ENCODE data around the gene C19orf67.
A peak's percentile ranks its signal among the peaks of the same experiment; 100 is the strongest.

Gene C19orf67

DNA sequence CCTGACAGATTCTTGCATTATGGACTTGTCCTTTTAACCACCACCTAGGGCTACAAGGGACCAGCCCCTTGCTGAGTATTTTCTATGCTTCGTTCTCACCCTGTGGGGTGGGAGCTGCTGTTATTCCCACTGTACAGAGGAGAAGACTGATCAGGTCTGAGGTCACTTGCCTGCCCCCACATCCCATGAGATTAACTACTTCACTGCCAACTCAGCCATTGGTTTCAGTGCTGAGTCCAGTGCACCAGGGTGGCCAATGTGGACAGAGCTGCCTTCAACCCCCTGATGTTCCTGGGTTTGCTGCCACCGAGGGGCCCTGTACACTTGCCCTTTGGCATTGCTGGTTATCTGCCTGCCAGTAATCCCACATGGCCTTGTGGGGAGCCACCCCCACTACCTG is 25.1 kb upstream of the C19orf67 start:
- DNase-seq (ENCODE audit: low spot score) (no peak), FAIRE-seq (no peak)

DNA sequence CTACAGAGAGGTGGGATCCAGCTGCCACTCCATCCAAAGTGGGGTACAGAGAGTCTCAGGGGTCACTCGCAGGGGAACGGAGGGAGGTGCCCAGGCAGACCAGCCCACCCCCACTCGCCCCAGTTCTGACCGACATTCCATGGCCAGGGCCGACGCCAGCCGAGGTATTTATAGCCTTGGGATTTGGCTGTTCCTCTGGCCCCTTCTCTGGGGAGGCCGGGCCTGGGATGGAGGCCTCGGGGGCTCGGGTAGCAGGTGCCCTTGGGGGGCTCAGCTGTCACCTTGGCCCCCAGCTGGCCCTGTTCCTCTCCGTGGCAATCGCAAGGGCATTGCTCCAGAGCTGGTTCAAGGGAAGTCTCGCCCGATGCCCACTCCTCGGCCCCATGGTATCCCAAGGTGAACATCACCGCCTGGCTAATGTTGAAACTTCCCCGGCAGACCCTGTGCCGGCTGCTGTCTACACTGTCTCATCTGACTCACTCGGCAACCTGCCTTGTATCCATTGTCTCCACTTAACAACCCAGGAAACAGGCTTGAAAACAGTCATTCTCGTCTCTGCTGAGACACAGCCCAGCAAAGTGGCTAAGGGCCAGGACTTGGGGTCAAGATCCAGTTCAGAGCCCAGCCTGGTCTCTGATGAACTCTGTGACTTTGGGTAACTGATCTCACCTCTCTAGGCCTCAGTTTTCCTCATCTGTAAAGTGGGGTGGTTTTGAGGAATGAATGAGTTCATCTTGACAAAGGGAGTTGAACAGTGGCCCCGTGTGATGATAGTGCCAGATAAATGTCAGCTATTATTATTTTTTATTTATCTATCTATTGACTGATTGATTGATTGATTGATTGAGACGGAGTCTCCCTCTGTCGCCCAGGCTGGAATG is 22.2 kb upstream of the C19orf67 start:
- DNase-seq (ENCODE audit: low spot score) = peak; percentile 18
- FAIRE-seq = no peak

DNA sequence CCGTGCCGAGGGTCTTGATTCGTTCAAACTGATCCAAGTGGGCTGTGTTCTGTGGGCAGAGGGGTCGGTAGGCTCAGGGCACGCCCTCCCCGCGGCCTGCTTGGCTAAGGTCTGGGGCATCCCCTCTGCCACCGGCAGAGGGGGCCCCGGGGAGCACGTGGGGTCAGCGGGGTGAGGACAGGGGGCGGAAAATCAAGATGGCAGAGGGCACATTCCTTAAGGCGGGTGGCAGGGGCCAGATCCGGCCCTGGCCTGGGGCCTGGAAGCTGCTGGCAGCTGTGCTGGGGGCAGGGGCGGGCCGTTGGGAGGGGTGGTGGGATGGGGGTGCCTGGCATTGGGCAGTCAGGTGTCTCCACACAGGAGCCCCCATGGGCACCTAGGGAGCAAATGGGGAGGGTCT is 21.3 kb upstream of the C19orf67 start:
- FAIRE-seq = no peak
- DNase-seq (ENCODE audit: low spot score) = no peak

DNA sequence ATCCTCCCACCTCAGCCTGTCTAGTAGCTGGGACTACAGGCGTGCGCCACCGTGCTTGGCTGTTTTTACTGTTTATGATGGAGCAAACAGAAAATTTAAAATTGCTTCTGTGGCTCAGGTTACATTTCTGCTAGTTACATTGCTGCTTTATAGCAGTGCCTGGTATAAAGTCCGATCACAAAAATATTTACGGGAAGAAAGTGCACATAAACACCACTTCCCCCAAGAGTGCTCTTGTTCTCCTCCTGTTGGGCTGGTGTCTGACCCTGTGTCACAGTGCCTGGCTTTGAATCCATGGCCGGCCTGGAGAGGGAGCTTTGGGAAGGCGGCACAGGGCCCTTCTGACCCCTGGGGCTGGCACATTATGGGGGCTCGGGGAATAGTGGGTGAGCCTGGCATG is 20.1 kb upstream of the C19orf67 start:
- DNase-seq (ENCODE audit: low spot score) = no peak
- FAIRE-seq = no peak

DNA sequence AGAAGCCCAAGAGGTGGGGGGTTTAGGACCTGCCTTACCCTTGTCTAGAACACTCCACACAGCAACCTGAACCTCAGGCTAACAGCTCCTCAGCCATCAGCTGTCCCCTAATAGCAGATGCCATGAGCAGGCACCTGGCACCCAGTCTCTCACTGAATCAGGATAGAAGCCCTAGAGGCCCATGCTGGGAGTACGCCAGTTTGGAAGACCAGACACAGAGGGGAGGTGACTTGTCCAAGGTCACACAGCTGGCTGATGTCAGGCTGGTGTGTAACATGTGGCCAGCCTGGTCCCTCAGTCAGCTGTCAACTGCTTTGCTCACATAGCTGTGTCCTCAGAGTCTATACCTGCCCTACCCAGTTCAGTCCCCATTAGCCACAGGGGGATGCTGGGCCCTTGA is 17.7 kb upstream of the C19orf67 start:
- FAIRE-seq (no peak), DNase-seq (ENCODE audit: low spot score) (no peak)

DNA sequence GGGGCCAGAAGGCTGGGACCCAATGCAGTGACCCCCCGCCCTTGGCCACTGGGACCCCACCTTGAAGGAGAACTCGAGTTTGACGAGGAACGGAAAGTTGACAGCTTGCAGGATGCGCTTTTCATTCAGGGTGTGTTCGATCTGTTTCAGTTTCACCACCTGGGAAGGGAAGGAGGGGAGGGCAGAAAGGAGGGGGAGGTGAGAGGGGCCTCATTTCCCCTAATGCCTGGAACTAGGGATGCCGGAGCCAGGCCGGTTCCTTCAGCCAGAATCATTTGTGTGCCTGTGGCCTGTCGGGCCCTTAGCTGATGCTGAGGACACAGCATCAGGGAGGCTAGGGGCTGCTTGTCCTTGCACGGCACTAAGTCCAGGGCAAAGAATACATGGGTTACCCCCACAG is 17.2 kb upstream of the C19orf67 start:
- DNase-seq (ENCODE audit: low spot score) = no peak
- FAIRE-seq = no peak

DNA sequence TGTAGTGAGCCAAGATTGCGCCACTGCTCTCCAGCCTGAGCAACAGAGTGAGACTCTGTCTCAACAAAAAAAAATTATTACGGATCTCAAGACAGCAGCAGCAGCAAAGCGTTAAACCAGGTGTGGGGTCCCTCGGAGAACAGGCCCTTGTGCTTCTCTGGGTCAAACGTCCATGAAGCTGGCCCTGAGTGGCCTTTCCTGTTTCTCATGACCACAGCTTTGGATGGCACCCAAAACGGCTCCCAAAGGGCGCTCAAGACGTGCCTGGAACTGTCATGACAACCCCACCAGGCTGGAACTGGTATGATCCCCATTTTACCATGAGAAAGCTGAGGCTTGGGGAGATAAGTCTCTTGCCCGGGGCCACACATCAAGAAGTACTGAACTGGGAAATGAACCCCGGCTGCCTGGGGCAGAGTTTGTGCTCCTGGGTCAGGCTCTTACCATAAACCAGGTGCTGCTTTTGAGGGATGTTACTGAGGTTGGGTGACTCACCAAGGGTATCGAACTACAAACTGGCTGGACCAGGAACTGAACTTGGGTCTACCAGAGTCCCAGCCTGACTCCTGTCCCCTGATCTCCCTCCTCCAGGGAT is 16.6 kb upstream of the C19orf67 start:
- FAIRE-seq (no peak), DNase-seq (ENCODE audit: low spot score) (no peak)

DNA sequence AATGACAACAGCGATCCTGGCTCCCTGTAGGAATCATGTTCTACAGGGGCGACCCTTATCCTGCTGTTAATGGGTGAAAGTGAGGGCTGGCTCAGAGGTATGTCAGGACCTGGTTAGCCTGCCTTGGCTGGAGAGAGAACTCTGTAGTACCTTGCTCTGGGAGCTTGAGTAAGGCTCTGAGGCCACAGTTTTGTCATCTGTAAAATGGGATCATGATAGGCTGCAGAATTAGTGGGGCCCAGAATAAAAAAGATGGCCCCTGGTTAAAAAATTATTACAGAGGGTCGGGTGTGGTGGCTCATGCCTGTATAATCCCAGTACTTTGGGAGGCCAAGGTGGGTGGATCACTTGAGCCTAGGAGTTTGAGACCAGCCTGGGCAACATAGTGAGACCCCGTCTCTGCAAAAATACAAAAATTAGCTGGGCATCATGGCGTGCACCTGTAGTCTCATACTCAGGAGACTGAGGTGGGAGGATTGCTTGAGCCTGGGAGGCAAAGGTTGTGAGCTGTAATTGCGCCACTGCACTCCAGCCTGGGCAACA is 15.5 kb upstream of the C19orf67 start:
- DNase-seq (ENCODE audit: low spot score) = no peak
- no peak for FAIRE-seq

DNA sequence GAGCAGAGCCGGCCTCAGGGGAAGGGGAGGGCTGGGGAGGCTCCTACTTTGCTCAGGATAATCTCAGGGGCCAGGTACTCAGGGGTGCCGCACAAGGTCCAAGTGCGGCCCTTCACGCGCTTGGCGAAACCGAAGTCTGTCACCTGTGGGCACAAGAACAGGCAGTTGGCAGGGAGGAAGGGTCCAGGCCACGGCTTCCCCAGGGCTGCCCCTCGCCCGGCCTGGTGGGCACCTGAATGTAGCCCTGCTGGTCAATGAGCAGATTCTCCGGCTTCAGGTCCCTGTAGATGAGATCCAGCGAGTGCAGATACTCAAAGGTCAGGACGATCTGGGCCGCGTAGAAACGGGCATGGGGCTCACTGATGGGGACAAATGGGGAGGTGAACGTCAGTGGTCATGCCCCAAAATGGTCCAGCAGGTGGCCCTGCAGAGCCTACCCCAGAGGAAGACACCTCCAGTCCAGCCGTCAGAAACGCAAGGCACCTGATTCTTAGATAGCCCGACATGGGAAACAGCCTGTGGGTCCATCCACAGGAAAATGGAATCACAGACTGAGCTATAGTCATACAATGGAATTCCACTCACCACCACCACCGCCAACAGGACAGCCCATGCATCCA is 12.1 kb upstream of the C19orf67 start:
- no peak for DNase-seq (ENCODE audit: low spot score)
- FAIRE-seq = no peak

DNA sequence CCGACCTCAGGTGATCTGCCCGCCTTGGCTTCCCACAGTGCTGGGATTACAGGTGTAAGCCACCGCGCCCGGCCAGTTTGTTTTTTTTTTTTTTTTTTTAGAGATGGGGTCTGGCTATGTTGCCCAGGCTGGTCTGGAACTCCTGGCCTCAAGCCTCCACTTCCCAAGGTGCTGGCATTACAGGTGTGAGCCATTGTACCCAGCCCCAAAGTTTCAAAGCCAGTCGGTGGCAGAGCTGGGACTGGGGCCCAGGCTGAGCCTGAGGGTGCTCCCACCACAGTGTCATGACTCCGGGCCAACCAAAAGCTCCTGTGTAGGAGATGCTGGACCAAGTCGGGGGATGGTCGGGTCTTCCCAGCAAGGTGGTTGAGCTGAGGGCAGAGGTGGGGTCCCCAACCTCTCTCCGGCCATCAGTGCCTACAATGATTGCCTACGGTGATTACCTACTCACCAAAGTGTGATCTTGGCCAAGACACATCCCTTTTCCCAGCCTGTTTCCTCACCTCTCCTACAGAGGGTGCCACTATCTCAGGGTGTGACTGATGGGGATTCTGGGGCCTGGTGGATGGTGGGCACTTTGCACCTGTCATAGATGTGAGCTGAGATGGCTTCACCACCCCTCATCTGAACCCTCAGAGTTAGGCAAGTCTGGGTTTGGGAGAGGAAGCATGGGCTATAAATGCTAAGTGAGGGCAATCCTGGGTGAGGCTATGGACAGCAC is 10.8 kb upstream of the C19orf67 start:
- no peak for FAIRE-seq
- DNase-seq (ENCODE audit: low spot score) = no peak

DNA sequence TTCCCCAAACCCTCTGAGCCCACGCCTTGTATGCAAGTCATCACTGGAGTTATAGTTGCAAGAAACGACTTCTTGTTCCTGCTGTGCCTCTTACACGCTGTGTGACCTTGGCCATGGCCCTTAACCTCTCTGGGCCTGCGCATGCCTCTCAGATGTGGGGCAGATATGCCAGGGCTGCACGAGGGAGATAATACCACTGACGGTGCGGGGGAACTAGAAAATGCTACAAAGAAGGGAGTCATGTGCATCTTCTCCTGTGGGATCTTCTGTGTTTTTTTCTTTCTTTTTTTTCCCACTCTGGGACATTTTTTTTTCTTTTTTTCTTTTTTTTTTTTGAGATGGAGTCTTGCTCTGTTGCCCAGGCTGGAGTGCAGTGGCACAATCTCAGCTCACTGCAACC is 9.3 kb upstream of the C19orf67 start:
- no peak for DNase-seq (ENCODE audit: low spot score)
- no peak for FAIRE-seq

DNA sequence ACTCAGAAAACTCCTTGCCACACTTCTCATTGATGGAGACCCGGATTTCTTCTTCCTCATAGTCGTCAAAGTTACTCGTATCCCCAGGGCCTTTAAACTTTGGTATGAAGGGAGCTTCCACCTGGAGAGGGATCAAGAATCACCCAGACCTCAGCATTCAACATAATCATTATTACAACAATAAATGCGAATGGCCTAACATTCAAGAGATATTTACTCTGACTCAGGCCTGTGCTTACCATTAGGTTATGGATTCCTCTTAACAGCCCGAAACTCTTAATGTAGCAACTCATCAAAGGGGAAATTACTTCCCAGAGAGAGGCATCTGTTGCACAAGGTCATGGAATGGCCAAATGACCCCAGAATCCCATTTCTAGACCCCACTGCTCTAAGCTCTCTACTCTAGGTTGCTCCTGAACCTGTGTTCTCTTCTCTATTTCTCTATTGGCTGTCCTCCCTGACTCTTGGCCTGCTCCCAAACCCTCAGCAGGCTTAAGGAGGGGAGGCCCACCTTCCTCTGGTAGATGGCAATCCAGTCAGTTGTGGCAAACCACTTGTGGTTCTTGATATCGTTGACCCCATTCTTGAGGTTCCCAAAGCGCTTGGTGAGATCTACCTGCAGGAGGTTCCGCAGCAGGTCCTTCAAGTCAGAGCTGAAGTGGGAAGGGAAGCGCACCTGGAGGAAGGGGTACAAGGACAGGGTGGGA is 7.7 kb upstream of the C19orf67 start:
- no peak for DNase-seq (ENCODE audit: low spot score)
- FAIRE-seq = no peak

DNA sequence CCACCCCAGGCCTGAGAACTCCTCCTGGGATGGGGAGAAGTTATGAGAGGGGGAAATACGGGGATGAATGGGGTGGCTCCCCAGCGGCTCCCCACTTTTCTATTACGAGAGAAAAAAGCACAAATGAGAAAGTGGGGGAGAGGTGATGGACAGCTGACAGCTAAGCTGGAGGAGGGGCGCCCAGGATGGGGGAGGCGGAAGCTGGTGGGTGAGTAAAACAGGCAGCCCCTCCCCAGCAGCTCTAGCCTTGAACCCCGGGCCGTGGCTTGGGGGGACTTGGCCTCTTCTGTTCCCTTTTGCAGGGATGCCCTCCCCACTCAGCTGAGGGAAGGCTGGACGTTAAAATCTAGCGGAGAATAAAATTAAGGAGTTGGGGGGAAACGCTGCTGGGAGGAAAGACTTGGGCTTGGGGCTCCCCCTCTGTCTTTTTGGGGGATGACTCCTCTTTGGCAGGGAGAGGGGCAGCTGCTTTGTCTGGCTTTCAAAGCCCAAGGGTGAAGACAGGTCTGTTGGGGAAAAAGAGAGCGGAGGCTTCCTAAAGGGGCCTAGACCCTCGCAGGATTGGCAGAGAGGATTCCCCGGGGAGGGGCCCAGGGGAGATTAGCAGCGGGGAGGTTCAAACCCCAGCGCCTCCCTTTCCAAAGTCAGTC is 6.4 kb upstream of the C19orf67 start:
- DNase-seq (ENCODE audit: low spot score) (no peak), FAIRE-seq (no peak)

DNA sequence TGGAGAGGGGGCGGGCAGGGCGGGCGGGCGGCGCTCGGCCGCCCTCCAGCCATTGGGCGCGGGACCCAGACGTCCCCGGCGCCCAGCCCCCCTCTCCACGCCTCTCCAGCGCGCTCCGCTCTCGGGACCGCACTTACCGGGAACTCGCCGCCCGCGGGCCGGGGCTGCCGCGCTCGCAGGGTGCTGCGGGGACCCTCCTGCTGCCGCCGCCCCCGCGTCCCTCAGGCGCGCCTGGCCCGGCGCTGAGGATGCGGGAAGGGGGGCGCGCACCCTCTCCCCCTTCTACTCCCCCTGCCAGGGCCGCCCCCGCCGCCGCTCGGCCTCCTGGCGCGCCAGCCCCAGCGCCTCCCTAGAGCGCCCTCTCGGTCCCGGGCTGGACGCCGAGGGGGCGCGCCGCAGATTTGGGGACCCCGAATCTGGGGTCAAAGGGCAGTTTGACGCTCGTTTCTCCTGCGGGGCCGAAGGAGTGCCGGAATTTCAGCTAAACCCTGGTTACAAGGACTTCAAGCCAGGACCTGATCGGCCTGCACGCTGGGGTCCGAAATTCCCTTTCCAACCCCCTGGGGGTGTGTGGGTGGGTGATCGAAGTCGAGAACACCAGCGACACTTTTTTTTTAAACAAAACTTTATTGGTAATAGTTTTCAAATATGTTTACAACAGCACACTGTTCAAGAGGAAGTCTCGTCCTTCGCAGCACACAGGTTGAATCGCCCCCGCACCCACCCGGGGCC is 5.7 kb upstream of the C19orf67 start:
- FAIRE-seq = no peak
- peak; percentile 23 for DNase-seq (ENCODE audit: low spot score)

DNA sequence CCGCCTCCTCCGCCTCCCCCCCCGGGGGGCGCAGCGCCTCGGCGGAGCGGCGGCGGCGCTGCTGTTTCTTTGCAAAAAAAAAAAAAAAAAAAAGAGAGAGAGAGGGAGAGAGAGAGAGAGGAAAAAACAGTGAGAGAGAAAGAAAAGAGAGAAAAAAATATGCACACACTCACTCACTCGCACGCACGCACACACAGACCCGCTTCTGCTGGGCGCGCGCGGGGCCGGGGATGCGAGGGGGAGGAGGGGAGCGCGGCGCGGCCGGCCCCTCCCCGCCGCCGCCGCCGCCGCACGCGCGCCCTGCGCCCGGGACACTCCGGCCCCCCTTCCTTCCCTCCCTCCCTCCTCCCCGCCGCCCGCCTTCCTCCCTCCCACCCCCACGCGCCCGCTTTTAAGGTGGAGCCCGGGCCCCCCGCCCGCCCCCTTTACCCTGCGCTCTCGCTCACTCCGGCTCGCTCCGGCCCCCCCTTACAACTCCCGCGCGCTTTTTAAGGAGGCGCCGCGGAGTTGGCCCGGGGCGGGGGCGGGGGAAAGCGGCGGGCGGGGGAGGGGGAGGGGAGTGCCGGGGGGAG is 5.0 kb upstream of the C19orf67 start, which contains the start of gene SAMD1:
SAMD1 (minus strand) TSS at position 243 of the 572 bp plus-strand sequence.
- peak; percentile 60 for DNase-seq (ENCODE audit: low spot score)
- no peak for FAIRE-seq

DNA sequence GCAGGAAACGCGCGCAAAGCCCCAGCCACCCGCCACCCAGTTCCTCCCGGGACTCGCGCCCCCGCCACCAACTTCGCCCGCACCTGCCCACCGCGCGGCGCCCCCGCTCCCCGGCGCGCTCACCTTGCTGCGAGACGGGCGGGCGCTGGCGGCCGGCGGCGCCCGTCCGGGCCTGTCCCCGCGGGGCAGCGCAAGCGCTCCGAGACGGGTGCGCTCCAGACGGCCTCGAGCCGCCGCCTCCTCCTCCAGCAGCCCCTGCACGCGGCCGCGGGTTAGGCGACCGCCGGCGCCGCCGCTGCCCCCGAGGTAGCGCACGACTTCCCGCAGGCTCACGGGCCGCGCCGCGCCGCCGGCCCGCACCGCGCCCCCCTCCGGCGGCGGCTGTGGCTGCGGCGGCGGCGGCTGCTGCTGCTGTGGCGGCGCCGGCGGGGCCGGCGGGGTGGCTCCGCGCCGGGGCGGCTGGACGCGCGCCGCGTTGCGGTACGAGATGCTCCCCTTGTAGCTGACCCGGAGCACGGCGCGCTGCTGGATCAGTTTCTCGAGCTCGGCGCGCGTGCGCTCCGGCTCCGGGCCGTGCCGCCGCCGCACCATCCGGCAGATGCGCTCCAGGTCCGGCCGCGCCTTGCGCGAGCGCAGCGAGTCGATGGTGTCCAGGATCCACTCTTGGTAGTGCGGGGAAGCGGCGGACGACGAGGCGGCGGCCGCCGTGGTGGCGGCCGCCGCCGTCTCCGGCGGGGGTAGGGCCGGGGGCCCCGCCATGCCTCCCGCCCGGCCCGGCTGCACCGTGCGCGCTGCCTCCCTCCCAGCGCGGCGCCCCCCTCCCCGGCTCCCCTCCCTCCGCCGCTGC is 4.3 kb upstream of the C19orf67 start:
- DNase-seq (ENCODE audit: low spot score) (peak; percentile 20), FAIRE-seq (no peak)

DNA sequence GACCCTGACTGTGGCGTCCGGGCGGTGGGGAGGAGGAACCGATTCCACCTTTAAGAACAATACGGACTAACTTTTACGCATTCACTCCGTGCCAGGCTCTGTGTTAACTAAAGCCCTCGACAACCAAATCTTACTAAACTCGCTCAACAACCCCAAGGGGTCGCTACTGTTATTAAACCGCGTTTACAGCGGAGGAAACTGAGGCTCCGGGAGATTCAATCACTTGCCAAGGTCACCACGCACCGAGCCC is 3.8 kb upstream of the C19orf67 start:
- FAIRE-seq (no peak), DNase-seq (ENCODE audit: low spot score) (no peak)

DNA sequence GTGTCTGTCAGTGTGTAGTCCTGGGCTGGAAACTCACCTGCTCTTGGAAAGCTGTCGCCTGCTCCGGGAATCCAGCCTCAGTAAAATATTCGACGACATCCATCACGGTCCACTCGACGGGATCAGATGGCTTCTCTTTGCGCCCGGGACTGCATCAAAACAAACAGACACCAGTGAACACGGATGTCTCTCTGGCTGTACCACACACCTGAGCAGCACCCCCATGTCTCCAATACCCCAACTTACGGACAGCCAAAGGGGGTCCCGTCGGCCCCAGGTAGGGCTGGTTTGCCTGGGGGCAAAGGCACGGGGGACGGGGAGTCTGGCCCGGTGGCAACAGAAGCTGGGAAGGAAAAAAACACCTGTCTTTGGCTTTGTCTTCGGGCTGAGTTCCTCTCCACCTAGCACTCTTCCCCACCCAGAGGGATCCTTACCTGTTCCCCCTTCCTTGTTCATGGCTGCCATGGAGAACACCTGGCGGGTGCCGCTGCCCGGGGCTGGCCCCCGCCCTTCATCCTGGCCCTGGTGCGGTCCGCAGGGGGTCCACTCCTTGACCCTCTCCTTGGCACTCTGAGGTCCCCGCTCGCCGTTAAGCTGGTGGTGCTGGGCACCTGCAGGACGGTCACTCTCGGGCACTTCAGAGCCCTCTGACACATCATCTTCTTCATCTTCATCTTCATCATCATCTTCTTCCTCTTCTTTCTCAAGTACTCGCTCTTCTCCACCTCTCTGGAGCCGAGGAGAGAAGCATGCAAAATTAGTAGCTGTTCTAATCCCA is 3.2 kb upstream of the C19orf67 start:
- FAIRE-seq (no peak), DNase-seq (ENCODE audit: low spot score) (no peak)
